OCI-LY1 (cell line): Measurements from ENCODE around the gene ARHGAP32.

Experiments
- H2AFZ ChIP-seq: fragments of 200-600 bp; sonication (generic), shearing (Covaris generic); 2 replicates; pipeline ENCODE4 v1.6.0; 2014; ENCODE audit warnings: antibody characterized with exemption, mild to moderate bottlenecking, low read length
- H3F3A ChIP-seq: fragments of 200-600 bp; sonication (generic), shearing (Covaris generic); 2 replicates; pipeline ENCODE4 v1.6.0; 2014; ENCODE audit warnings: mild to moderate bottlenecking, antibody characterized with exemption, low read length, moderate library complexity; ENCODE audit not compliant: insufficient read depth
- H3K27ac ChIP-seq: fragments of 200-600 bp; sonication (generic); 2 replicates; pipeline ENCODE4 v1.5.1; 2014; ENCODE audit warnings: low read length, mixed run types, mild to moderate bottlenecking, low read depth; ENCODE audit not compliant: poor library complexity, severe bottlenecking
- H3K27me3 ChIP-seq: fragments of 200-600 bp; sonication (generic); 2 replicates; pipeline ENCODE4 v1.6.0; 2014; ENCODE audit warnings: antibody characterized with exemption, mild to moderate bottlenecking, low read length, moderate library complexity; ENCODE audit not compliant: insufficient read depth
- H3K36me3 ChIP-seq: fragments of 200-600 bp; sonication (generic); 2 replicates; pipeline ENCODE4 v1.6.1; 2014; ENCODE audit warnings: mild to moderate bottlenecking, antibody characterized with exemption, low read length, moderate library complexity, mixed read lengths; ENCODE audit not compliant: insufficient read depth
- H3K4me1 ChIP-seq: fragments of 200-600 bp; sonication (generic); 2 replicates; pipeline ENCODE4 v1.5.1; 2014; ENCODE audit warnings: mild to moderate bottlenecking, low read length, moderate library complexity; ENCODE audit not compliant: insufficient read depth, severe bottlenecking
- H3K4me2 ChIP-seq: fragments of 200-600 bp; sonication (generic), shearing (Covaris generic); 2 replicates; pipeline ENCODE4 v1.6.1; 2014; ENCODE audit warnings: low read length
- H3K4me3 ChIP-seq: fragments of 200-600 bp; sonication (generic); 2 replicates; pipeline ENCODE4 v1.5.1; 2014; ENCODE audit warnings: low read length, low read depth, mild to moderate bottlenecking, mixed read lengths; ENCODE audit not compliant: poor library complexity, severe bottlenecking
- H3K79me2 ChIP-seq: fragments of 200-600 bp; shearing (Covaris generic); 2 replicates; pipeline ENCODE4 v1.6.1; 2016; ENCODE audit warnings: mixed run types, low read length, mixed read lengths; ENCODE audit not compliant: insufficient read depth
- H3K9ac ChIP-seq: fragments of 200-600 bp; sonication (generic), shearing (Covaris generic); 2 replicates; pipeline ENCODE4 v1.6.1; 2014; ENCODE audit warnings: mild to moderate bottlenecking, low read length, mixed read lengths
- H3K9me2 ChIP-seq: fragments of 200-600 bp; sonication (generic), shearing (Covaris generic); 2 replicates; pipeline ENCODE4 v1.6.1; 2014; ENCODE audit warnings: low read depth, mild to moderate bottlenecking, low read length, mixed read lengths
- H3K9me3 ChIP-seq: fragments of 200-600 bp; shearing (Covaris generic); 2 replicates; pipeline ENCODE4 v1.6.1; 2014; ENCODE audit warnings: low read length, mixed read lengths
- H4K20me1 ChIP-seq: fragments of 200-600 bp; sonication (generic), shearing (Covaris generic); 2 replicates; pipeline ENCODE4 v1.6.0; 2016; ENCODE audit warnings: mild to moderate bottlenecking, low read length; ENCODE audit not compliant: insufficient read depth
- CTCF ChIP-seq: fragments of 200-600 bp; sonication (generic), shearing (Covaris generic); IDR thresholded peaks from 2 replicates; pipeline ENCODE4 v1.5.1; 2017; ENCODE audit warnings: mild to moderate bottlenecking, antibody characterized with exemption, low read length, moderate library complexity, mixed read lengths
- EZH2 ChIP-seq: fragments of 200-600 bp; sonication (generic), shearing (Covaris generic); IDR thresholded peaks from 2 replicates; pipeline ENCODE4 v1.8.0; 2017; ENCODE audit warnings: borderline replicate concordance, mixed run types, mild to moderate bottlenecking, antibody characterized with exemption, low read length, moderate library complexity, mixed read lengths

Gene ARHGAP32

GRCh38 chr11:129208863-129209262 lies 16.7 kb upstream of the ARHGAP32 start:
- Histone ChIP-seq H3K36me3 (no peaks in the 10 kb centered on the region), H3K9me2 (no peaks in the 10 kb centered on the region), H3K79me2 (no peaks in the 10 kb centered on the region), H3K4me1 (no peaks in the 10 kb centered on the region), H4K20me1 (no peaks in the 10 kb centered on the region), H3K4me2 (no peak overlapping the region), H3K9me3 (no peaks in the 10 kb centered on the region), H3K4me3 (no peak overlapping the region), H2AFZ (no peak overlapping the region), H3K9ac (no peak overlapping the region), H3F3A (no peaks in the 10 kb centered on the region), H3K27me3 (no peaks in the 10 kb centered on the region), H3K27ac (no peak overlapping the region)
- no peak for TF ChIP-seq CTCF
- no peak for TF ChIP-seq EZH2

GRCh38 chr11:129204150-129204838 lies 12.2 kb upstream of the ARHGAP32 start:
- Histone ChIP-seq H3K9me2 (no peaks in the 10 kb centered on the region), H3K9me3 (no peaks in the 10 kb centered on the region), H3K4me1 (no peaks in the 10 kb centered on the region), H3K4me2 (no peak overlapping the region), H3K36me3 (no peaks in the 10 kb centered on the region), H3K9ac (no peak overlapping the region), H3F3A (no peaks in the 10 kb centered on the region), H4K20me1 (no peaks in the 10 kb centered on the region), H2AFZ (no peak overlapping the region), H3K4me3 (no peak overlapping the region), H3K27me3 (no peaks in the 10 kb centered on the region), H3K79me2 (no peaks in the 10 kb centered on the region), H3K27ac (no peak overlapping the region)
- no peak for TF ChIP-seq EZH2
- no peak for TF ChIP-seq CTCF

- no peak for TF ChIP-seq EZH2
- no peak for TF ChIP-seq CTCF
- Histone ChIP-seq H3K9ac (no peak overlapping the region), H3K9me3 (no peaks in the 10 kb centered on the region), H3K4me3 (no peak overlapping the region), H3K36me3 (no peaks in the 10 kb centered on the region), H3K27me3 (no peaks in the 10 kb centered on the region), H4K20me1 (no peaks in the 10 kb centered on the region), H3K9me2 (no peaks in the 10 kb centered on the region), H2AFZ (no peak overlapping the region), H3K27ac (no peak overlapping the region), H3K4me1 (no peaks in the 10 kb centered on the region), H3K79me2 (no peaks in the 10 kb centered on the region), H3F3A (no peaks in the 10 kb centered on the region), H3K4me2 (no peak overlapping the region)
Measured at GRCh38 chr11:129202646-129203045, 10.5 kb upstream of the ARHGAP32 start.
